A673 (cell line): ENCODE results near the gene SRCIN1.

Experiments
- EZH2 ChIP-seq: fragments of 200-600 bp; sonication (generic); IDR thresholded peaks from 2 replicates; pipeline ENCODE4 v1.6.1; 2017; ENCODE audit warnings: borderline replicate concordance, low read depth, mild to moderate bottlenecking, mixed read lengths, antibody characterized with exemption, low read length; ENCODE audit not compliant: poor library complexity, severe bottlenecking
- TF ChIP-seq, protein P1 (sequence below): fragments of 300-800, 200-600 bp; sonication (generic); conservative IDR thresholded peaks from 2 replicates; pipeline ENCODE4 v1.5.1; 2017; ENCODE audit warnings: low read depth, mild to moderate bottlenecking, antibody characterized with exemption, low read length, moderate library complexity, mixed read lengths

GRCh38 chr17:38598995-38599394 lies 6.8 kb downstream of the SRCIN1 start:
- TF ChIP-seq, protein P1, sequence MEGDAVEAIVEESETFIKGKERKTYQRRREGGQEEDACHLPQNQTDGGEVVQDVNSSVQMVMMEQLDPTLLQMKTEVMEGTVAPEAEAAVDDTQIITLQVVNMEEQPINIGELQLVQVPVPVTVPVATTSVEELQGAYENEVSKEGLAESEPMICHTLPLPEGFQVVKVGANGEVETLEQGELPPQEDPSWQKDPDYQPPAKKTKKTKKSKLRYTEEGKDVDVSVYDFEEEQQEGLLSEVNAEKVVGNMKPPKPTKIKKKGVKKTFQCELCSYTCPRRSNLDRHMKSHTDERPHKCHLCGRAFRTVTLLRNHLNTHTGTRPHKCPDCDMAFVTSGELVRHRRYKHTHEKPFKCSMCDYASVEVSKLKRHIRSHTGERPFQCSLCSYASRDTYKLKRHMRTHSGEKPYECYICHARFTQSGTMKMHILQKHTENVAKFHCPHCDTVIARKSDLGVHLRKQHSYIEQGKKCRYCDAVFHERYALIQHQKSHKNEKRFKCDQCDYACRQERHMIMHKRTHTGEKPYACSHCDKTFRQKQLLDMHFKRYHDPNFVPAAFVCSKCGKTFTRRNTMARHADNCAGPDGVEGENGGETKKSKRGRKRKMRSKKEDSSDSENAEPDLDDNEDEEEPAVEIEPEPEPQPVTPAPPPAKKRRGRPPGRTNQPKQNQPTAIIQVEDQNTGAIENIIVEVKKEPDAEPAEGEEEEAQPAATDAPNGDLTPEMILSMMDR, result no peak
- no peak for TF ChIP-seq EZH2
